ENCODE measurements around the gene CABLES1. TPM values are rescaled to one million over a fixed set of nuclear protein-coding genes. Genes with fewer than 3 reads are reported as not detected.

Gene CABLES1
- polyA plus RNA-seq, 1 donor (not counting 4 experiments of a cell fraction or from before 2014, with no cell fraction given): 1.00 TPM

DNA sequence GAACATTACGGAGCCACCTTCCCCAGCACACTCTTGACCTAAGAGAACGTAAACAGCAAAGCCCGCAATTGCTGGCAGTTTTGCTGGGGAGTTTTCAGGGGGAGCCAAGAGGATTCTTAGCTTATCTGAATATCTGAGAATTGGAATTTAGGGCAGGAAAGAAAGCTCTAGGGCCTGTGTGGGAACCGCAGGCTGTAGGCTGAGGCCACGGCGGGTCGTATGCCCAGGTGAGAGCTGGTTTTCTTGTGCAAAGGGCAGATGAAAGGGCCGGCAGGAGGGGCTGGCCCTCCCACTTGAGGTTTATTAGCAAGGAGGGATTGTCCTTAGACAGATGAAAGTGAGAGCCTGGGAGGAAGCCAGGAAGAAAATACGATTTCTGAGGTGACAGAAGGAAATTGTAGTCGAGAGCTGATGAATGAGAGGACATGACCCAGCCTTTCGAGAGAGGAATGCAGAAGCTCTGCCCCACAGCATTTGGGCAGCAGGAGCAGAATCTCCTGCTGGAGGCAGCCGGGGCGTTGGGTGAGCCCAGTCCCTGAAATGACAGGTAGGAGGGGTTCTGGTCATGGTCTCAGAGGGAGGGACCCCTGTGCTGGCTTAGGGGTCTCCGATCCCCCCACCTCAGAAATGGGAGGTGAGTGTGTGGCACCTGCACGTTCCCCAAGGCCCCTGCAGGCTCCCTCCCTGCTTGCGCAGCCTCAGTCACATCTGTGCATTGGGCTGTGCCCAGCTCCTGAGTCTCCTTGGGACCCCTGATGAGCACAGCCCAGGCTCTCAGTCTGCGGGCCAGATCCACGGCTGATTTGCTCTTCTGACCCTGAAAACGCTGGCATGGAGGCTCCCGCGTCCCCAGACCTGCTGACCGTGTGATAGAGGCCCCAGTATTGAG lies 61.1 kb downstream of the CABLES1 start:
- Histone ChIP-seq H3K9ac (ENCODE audit: control insufficient read depth, extremely low read depth, insufficient read depth, low read length) (no peak overlapping the region), H3K79me2 (ENCODE audit: control insufficient read depth, insufficient read depth, low read length) (no peaks in the 10 kb centered on the region), H3K4me2 (ENCODE audit: control insufficient read depth, extremely low read depth, insufficient read depth, low read depth, low read length) (no peak overlapping the region), H3K9me1 (ENCODE audit: control insufficient read depth, extremely low read depth, insufficient read depth, low read length) (no peaks in the 10 kb centered on the region), H3K27me3 (ENCODE audit: control insufficient read depth, extremely low read depth, insufficient read depth, low read length) (no peaks in the 10 kb centered on the region), H3K4me3 (ENCODE audit: control insufficient read depth in 2 of 3, extremely low read depth in 1 of 3, insufficient read depth in 2 of 3, low read depth in 1 of 3, low read length in 3 of 3) (no peak overlapping the region), H3K9me3 (ENCODE audit: control insufficient read depth, low read depth, low read length) (no peaks in the 10 kb centered on the region), H3K36me3 (ENCODE audit: control insufficient read depth in 2 of 2, extremely low read depth in 1 of 2, insufficient read depth in 2 of 2, low read length in 2 of 2) (no peaks in the 10 kb centered on the region), H4K20me1 (ENCODE audit: control insufficient read depth, extremely low read depth, insufficient read depth, low read length) (no peaks in the 10 kb centered on the region), H3K4me1 (ENCODE audit: control insufficient read depth, extremely low read depth, insufficient read depth, low read length) (peaks cover 18% of the 10 kb centered on the region), H3K27ac (ENCODE audit: control insufficient read depth, insufficient read depth, low read length) (no peak overlapping the region), H2AFZ (ENCODE audit: control insufficient read depth, low read length) (no peak overlapping the region)
- FAIRE-seq: no peak
- TF ChIP-seq, protein P1, sequence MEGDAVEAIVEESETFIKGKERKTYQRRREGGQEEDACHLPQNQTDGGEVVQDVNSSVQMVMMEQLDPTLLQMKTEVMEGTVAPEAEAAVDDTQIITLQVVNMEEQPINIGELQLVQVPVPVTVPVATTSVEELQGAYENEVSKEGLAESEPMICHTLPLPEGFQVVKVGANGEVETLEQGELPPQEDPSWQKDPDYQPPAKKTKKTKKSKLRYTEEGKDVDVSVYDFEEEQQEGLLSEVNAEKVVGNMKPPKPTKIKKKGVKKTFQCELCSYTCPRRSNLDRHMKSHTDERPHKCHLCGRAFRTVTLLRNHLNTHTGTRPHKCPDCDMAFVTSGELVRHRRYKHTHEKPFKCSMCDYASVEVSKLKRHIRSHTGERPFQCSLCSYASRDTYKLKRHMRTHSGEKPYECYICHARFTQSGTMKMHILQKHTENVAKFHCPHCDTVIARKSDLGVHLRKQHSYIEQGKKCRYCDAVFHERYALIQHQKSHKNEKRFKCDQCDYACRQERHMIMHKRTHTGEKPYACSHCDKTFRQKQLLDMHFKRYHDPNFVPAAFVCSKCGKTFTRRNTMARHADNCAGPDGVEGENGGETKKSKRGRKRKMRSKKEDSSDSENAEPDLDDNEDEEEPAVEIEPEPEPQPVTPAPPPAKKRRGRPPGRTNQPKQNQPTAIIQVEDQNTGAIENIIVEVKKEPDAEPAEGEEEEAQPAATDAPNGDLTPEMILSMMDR (optimal IDR thresholded peaks at IDR 0.05 in 1 of 3, IDR thresholded peaks at IDR 0.05 in 1 of 3, conservative IDR thresholded peaks at IDR 0.05 in 1 of 3; ENCODE audit: extremely low read depth in 1 of 3, insufficient read depth in 2 of 3, low read length in 3 of 3): no peak
- TF ChIP-seq EZH2 (IDR thresholded peaks at IDR 0.05; ENCODE audit: low read length): no peak
- dilution Hi-C loops (cut with MboI; ENCODE audit: extremely low pct_ligation_motif_present, low sequenced_read_pairs): no loop called here
- DNase-seq (ENCODE audit: low read depth, low spot score): no peak

DNA sequence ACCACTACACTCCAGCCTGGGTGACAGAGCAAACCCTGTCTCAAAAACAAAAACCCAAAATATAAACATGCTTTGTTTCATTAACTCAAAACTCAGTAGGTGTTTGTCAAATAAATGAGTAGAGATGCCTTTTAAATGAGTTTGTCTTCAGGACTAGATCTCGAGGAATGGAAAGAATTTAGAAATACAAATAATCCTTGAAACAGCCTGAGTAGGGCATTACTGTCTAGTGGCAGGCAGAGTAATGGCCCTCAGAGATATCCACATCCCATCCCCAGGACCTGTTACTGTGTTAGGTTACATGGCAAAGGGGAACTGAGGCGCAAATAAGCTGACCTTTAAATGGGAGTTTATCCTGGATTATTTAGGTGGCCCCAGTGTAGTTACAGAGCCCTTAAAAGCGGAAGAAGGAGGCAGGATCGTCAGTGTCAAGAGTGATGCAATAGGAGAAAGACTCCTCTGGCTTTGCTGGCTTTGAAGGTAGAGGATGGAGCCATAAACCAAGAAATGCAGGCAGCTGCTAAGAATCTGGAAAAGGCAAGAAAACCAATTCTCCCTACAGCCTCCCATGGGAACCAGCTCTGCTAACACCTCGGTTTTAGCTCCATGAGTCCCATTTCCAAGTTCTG lies 63.0 kb downstream of the CABLES1 start:
- Histone ChIP-seq H3K4me2 (ENCODE audit: control insufficient read depth, extremely low read depth, insufficient read depth, low read depth, low read length) (no peak overlapping the region), H3K9me1 (ENCODE audit: control insufficient read depth, extremely low read depth, insufficient read depth, low read length) (no peaks in the 10 kb centered on the region), H3K27me3 (ENCODE audit: control insufficient read depth, extremely low read depth, insufficient read depth, low read length) (no peaks in the 10 kb centered on the region), H3K4me1 (ENCODE audit: control insufficient read depth, extremely low read depth, insufficient read depth, low read length) (peaks cover 8% of the 10 kb centered on the region), H4K20me1 (ENCODE audit: control insufficient read depth, extremely low read depth, insufficient read depth, low read length) (no peaks in the 10 kb centered on the region), H3K27ac (ENCODE audit: control insufficient read depth, insufficient read depth, low read length) (no peak overlapping the region), H3K9me3 (ENCODE audit: control insufficient read depth, low read depth, low read length) (no peaks in the 10 kb centered on the region), H3K36me3 (ENCODE audit: control insufficient read depth in 2 of 2, extremely low read depth in 1 of 2, insufficient read depth in 2 of 2, low read length in 2 of 2) (no peaks in the 10 kb centered on the region), H3K79me2 (ENCODE audit: control insufficient read depth, insufficient read depth, low read length) (no peaks in the 10 kb centered on the region), H3K9ac (ENCODE audit: control insufficient read depth, extremely low read depth, insufficient read depth, low read length) (no peak overlapping the region), H2AFZ (ENCODE audit: control insufficient read depth, low read length) (no peak overlapping the region), H3K4me3 (ENCODE audit: control insufficient read depth in 2 of 3, extremely low read depth in 1 of 3, insufficient read depth in 2 of 3, low read depth in 1 of 3, low read length in 3 of 3) (no peak overlapping the region)
- dilution Hi-C loops (cut with MboI; ENCODE audit: extremely low pct_ligation_motif_present, low sequenced_read_pairs): no loop called here
- DNase-seq (ENCODE audit: low read depth, low spot score): no peak
- no peak for FAIRE-seq
- TF ChIP-seq EZH2 (IDR thresholded peaks at IDR 0.05; ENCODE audit: low read length): no peak
- TF ChIP-seq, protein P1 (optimal IDR thresholded peaks at IDR 0.05 in 1 of 3, IDR thresholded peaks at IDR 0.05 in 1 of 3, conservative IDR thresholded peaks at IDR 0.05 in 1 of 3; ENCODE audit: extremely low read depth in 1 of 3, insufficient read depth in 2 of 3, low read length in 3 of 3): no peak

All from keratinocyte (primary cell).